ENCODE results near the gene SEZ6. TPM values are rescaled to one million over a fixed set of nuclear protein-coding genes. Genes with fewer than 3 reads are reported as not detected.

SEZ6 gene
- total and polyA plus RNA-seq, 2 of the 4 experiments (the other 2 are of a cell fraction): not detected

DNA sequence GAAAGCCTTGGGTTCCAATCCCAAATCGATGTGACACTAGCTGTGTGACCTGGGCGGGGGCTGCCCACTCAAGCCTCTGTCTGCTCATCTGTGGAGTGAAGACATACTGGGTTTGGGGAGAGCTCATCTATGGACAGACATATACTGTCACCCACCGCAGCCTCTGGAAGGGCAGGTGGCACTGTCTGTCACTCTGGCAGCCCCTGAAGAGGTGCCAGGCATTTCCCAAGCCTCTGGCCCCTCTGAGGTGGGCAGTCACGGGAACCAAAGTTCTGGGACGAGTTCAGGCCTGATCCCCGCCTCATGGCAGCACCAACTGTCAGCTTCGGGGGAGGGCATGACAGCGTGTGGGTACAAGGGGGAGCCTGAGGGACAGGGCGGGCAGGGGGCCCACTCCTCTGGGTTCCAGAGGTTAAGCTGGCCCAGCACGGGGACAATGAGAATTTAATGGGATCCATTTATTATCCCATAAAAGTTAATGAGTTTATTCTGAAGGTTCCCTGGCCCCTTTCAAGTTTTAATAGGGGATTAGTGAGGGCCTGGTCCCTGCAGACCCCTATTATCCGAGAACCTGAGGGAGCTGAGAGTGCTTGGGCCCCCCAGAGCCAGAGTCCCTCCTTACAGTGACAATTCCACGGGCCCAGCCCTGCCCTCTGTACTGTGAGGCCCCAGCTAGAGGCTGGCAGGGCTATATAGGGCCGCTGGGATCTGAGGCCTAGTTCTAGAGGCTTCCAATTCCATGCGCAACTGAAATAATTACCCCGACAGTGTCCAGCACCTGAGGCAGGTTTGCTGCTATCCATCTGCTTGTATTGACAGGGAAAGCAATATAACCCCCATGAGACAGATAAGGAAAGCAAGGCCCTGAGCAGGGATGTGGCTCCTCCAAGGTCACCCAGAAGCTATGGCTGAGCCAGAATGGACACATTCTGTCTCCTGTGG, 18.8 kb downstream of the SEZ6 start:
- no peak overlapping the region for H3K4ac ChIP-seq (ENCODE audit: low read depth, low read length)
- no peaks in the 10 kb centered on the region for H3K79me1 ChIP-seq (ENCODE audit: low read depth in 1 of 2, low read length in 2 of 2)
- no peak overlapping the region for H4K91ac ChIP-seq (ENCODE audit: insufficient read depth, low read depth, low read length)
- H2BK120ac ChIP-seq (ENCODE audit: low read depth, low read length): no peak overlapping the region
- in situ Hi-C loops (cut with MboI; ENCODE audit: low sequenced_read_pairs) (no loop called here), dilution Hi-C loops (cut with HindIII; ENCODE audit: low sequenced_read_pairs, unreplicated experiment) (no loop called here), intact Hi-C loops (cut with micrococcal nuclease) (no loop called here)
- no peaks in the 10 kb centered on the region for H3K36me3 ChIP-seq (ENCODE audit: control insufficient read depth, insufficient read depth, low read length)
- H3K9me1 ChIP-seq (ENCODE audit: insufficient read depth, low read length): no peaks in the 10 kb centered on the region
- whole genome bisulfite sequencing, 2 experiments (ENCODE audit: extremely low coverage in 2 of 2, insufficient read length in 1 of 2): 62% methylated on average over 9 of the region's 15 CpGs; no CpG with 5 or more reads in 1 of the 2 experiments
- no peak overlapping the region for H2AK9ac ChIP-seq (replicated peaks; ENCODE audit: low read depth, low read length, poor library complexity)
- H3K27ac ChIP-seq (ENCODE audit: insufficient read depth, low read length): no peak overlapping the region
- CTCF ChIA-PET: interaction anchor here (0.6 to 1.0 kb wide), 2 partner anchors 8 to 13 kb away, joined by 3 read pairs; no protein-coding TSS in a partner anchor
- no peak overlapping the region for H4K8ac ChIP-seq (ENCODE audit: low read depth in 2 of 2, low read length in 2 of 2)
- no peak overlapping the region for H4K5ac ChIP-seq (ENCODE audit: low read depth, low read length)
- BruUV-seq (replicated peaks): no TSS peak
- no peak overlapping the region for H3K14ac ChIP-seq (replicated peaks; ENCODE audit: low read depth, low read length)
- H3K56ac ChIP-seq (ENCODE audit: extremely low read depth, insufficient read depth, low read length): no peak overlapping the region
- H3K4me1 ChIP-seq (ENCODE audit: control insufficient read depth, insufficient read depth, low read length): no peaks in the 10 kb centered on the region
- H2BK15ac ChIP-seq (ENCODE audit: low read depth, low read length): no peak overlapping the region
- no peak overlapping the region for H2BK5ac ChIP-seq (ENCODE audit: low read depth, low read length, poor library complexity, severe bottlenecking)
- DNase-seq: no peak
- POLR2A ChIA-PET (ENCODE audit: unreplicated experiment): no interaction called here
- H2AK5ac ChIP-seq (ENCODE audit: low read depth, low read length): no peak overlapping the region
- TF ChIP-seq RCOR1 (IDR thresholded peaks at IDR 0.05; ENCODE audit: insufficient replicate concordance, low read length): no peak
- TF ChIP-seq MXI1 (IDR thresholded peaks at IDR 0.05; ENCODE audit: borderline replicate concordance, low read depth, low read length): no peak
- no peak for ATAC-seq (ENCODE audit: low read depth)
- peaks cover 66% of the 10 kb centered on the region for H3K27me3 ChIP-seq (ENCODE audit: control insufficient read depth, insufficient read depth, low read length)
- no peak overlapping the region for H2AFZ ChIP-seq (replicated peaks; ENCODE audit: low read length, poor library complexity)
- H2BK20ac ChIP-seq (ENCODE audit: low read depth, low read length): no peak overlapping the region
- H4K20me1 ChIP-seq (ENCODE audit: insufficient read depth, low read length): no peaks in the 10 kb centered on the region
- H3K9me3 ChIP-seq (ENCODE audit: control insufficient read depth, insufficient read depth, low read length): no peaks in the 10 kb centered on the region
- no peak overlapping the region for H3K4me2 ChIP-seq (ENCODE audit: low read depth, low read length)
- no peak overlapping the region for H3K9ac ChIP-seq (ENCODE audit: low read depth, low read length)
- H3K18ac ChIP-seq (ENCODE audit: low read depth, low read length): no peak overlapping the region
- H3K4me3 ChIP-seq (ENCODE audit: insufficient read depth, low read depth, low read length): no peak overlapping the region
- no peak overlapping the region for H3K23ac ChIP-seq (ENCODE audit: low read depth, low read length)
